ENCODE results near the gene UTS2R.

DNA sequence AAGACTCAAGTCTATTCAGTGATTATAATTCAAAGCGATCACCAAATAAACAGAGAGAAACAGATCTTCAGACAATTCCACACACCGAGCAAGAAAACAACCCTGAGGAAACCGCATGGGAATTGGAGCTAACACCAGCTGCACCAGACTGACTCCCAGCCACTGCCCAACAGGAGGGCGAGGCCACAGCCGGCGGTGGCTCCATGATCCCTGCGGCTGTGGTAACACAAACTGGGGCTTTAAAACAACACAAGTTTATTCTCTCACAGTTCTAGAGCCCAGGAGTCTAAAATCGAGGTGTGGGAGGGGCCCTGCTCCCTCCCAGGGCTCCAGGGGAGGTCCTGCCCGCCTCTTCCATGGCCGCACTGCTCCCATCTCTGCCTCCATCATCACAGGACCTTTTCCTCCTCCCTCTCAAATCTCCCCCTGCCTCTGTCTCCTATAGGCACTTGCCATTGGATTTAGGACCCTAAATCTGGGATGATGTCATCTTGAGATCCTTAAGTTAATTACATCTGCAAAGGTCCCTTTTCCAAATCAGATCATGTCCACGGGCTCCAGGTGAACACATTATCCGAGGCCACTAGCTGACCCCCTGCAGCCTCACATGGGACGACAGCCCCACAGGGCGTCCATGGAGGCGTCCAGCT is 36.8 kb downstream of the UTS2R start:
- TF ChIP-seq POLR2AphosphoS5 (IDR thresholded peaks at IDR 0.05; ENCODE audit: borderline replicate concordance, low read depth, low read length): no peak
- TF ChIP-seq EZH2 (IDR thresholded peaks at IDR 0.05): no peak
- no peak for TF ChIP-seq FOXP2 (optimal IDR thresholded peaks at IDR 0.05; ENCODE audit: control extremely low read depth, extremely low read length, insufficient read depth)

All from SK-N-MC (cell line).